ENCODE measurements around the gene DIP2C.
"Not testable (repeated sequence)": the region's sequence is repeated elsewhere in the genome, so short reads cannot be mapped to it uniquely, and the experiment has no call there.

The DIP2C gene

DNA sequence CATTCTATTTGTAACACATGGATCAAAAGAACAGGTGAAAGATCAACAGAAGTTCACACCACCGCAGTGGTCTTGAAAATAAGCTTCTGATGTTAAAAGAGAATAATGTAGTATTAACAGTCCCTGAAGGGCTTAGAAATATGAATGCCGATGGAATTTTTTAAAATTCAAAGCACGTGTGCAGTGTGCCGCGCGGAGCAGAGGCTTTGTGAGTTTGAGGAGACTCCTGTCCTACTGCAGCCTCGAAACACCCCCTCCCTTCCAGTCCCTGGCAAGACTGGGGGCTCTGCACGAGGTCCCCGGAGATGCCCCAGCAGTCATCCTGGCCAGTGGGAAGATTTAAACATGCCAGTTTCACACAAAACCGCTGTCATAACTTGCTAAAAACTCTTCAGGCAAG lies 196.6 kb downstream of the DIP2C start:
- no peak for DNase-seq

DNA sequence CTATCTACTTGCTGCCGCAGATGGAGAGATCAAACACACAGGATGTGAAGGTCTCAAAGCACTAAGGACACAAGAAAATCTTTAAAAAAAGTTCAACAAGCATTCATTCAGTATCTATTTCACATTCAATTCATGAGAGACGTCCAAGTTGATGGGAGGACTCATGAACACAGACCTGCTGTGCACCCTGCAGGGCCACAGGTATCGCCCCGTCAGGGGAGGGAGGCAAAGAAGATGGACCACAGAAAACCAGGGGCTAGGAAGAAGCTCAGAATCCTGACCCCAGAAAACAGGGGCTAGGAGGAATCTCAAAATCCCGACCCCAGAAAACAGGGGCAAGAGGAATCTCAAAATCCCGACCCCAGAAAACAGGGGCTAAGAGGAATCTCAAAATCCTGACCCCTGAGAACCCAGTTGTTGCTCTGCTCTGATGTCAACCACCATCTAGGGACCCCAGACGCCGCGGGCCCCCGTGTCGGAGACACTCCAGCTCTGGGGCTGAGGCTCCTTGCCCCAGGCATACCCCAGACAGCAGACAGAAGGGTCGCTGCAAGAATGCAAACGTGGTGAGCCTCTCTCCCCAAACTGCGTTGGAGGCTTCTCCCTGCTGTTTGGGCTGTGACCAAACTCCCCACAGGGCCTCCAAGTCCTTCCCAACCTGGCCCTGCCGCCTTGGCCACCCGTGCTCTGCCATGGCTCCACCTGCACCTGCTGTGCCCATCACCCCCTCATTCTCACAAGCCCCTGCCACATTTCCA lies 197.6 kb downstream of the DIP2C start:
- no peak for DNase-seq

- DNase-seq, result no peak
These were observed 198.4 kb downstream of the DIP2C start for GRCh38 chr10:490891-491571.

DNA sequence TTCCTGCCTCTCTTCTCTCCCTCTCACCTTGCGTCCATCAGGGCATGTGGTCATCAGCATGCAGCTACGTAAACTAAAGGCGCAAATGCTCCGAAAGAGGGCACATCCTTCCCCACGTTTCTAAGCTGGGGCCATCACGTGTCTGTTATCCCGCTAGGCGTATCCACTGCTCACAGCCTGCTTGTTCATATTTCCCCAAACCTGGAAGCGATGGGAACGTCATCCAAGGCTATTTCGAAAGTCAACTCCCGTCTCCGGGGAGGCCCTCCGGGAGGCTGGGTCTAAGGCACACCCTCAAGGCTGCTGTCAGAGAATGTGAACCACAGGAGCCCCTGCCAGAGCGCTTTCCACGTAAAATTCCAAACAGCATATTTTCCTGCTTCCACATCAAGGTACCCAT lies 199.2 kb downstream of the DIP2C start:
- no peak for DNase-seq

DNA sequence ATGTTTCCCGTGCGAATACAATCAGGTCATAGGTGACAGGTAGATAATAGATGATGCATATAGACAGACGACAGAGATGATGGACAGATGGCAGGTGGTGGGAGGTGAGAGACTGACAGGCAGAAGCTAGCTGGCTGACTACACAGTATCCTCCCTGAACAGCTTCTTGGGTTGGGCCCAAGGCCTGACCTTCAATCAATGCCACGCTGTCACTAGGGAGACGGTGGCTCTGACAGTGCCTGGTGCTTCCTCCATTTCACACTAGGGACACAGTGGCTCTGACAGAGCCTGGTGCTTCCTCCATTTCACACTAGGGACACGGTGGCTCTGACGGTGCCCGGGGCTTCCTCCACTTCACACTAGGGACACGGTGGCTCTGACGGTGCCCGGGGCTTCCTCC lies 200.1 kb downstream of the DIP2C start:
- DNase-seq, result no peak

DNA sequence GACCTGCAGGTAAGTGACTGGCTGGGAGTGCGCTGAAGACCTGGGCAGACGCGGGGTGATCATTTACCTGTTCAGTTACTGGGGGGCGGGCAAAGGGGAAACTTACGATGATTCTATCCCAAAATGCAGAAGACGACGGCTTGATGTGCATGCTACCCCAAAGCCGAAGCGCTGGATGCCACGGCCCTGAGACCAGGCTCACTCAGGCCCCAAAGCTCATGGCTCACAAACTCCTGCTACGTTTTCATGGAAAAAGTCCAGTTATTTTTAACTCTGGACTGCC lies 200.6 kb downstream of the DIP2C start:
- no peak for DNase-seq

GRCh38 chr10:488081-488932 lies 201.2 kb downstream of the DIP2C start:
- no peak for DNase-seq

DNA sequence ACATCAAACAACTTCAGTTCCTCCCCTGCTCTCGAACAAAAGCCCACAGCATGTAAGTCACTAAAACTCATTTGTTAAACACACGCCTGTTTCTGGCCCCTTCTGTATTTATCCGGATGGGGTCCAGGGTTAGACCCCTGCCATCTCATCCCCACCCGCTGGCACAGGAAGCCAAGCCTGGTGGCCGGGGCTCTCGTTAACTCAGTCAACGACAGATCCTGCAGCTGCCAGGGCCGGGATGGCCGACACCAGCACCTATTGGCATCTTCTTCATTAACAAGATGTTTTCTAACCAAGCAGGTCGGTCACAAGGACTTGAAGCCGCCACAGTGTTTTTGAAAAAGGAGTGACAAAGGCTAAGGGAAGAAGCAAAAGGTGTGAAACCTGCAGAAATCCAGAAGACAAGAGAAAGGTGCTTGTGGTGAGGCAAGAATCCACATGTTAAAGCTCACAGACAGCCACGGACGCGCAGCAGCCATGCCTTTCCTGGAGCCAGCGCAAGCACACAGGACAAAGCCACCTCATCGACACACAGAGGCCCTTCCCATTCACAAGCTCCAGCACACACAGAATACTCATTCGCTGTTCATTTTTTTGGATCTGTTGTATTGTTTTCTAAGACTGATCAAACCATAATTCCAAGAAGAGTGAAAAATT lies 202.7 kb downstream of the DIP2C start:
- DNase-seq, result no peak

GRCh38 chr10:486206-486605 lies 203.3 kb downstream of the DIP2C start:
- no peak for DNase-seq

- no peak for DNase-seq
These were observed 203.7 kb downstream of the DIP2C start for GRCh38 chr10:485776-486175.

- DNase-seq, result peak; percentile 30
These were observed 204.4 kb downstream of the DIP2C start for GRCh38 chr10:484925-485661.

- DNase-seq, result peak; percentile 32
These were observed 205.0 kb downstream of the DIP2C start for GRCh38 chr10:484441-484924.

DNA sequence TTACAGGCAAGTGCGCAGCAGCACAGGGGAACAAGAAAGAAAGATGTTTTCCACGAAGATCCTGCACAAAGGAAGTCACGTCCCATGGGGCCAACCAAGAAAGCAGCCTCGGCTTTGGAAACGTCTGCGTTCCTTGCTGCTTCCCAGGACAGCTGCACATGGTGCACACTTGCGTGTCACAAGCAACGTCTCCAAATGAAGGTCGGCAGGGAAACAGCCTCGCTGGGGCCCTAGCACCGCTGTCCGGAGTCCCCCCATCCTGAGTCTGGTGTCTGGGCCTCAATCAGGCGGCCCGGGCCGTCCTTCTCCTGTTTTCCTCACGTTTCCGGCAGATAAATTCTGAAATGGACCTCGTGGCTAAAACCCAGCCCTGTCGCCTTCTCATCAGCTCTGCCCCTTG lies 206.2 kb downstream of the DIP2C start:
- no peak for DNase-seq

- no peak for DNase-seq
These were observed 206.6 kb downstream of the DIP2C start for GRCh38 chr10:482848-483247.

- no peak for DNase-seq
These were observed 207.4 kb downstream of the DIP2C start for GRCh38 chr10:482051-482501.

- no peak for DNase-seq
These were observed 207.8 kb downstream of the DIP2C start for GRCh38 chr10:481628-482027.

- DNase-seq, result no peak
These were observed 208.4 kb downstream of the DIP2C start for GRCh38 chr10:480928-481552.

DNA sequence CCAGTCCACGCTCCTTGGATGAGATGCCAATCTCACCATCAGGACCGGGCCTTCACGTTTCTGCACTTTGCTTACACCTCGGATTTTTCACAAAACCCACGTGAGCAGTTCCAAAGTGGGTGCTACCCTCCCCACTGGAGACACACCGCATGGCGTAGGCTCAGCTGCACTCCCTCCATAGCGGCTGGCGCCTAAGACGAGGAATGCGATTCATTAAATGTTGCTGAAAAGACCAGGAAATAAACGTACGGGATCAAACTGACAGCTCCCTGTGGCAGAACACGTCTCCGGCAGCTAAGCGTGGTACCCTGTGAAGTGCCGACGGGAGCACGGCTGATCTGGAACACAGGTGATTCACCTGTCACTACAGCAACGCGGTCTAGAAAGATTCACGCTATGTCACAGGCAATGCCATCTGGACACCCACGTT lies 209.0 kb downstream of the DIP2C start:
- no peak for DNase-seq

GRCh38 chr10:479706-480497 lies 209.6 kb downstream of the DIP2C start:
- not testable (repeated sequence) for DNase-seq

GRCh38 chr10:478471-479245 lies 210.8 kb downstream of the DIP2C start:
- no peak for DNase-seq
